ENCODE results near the gene CD36. TPM values are rescaled to one million over a fixed set of nuclear protein-coding genes. Genes with fewer than 3 reads are reported as not detected.

Gene CD36
- total RNA-seq, 6 experiments from 2014 or later = 14.0 to 73.8 (median 34.7) TPM

DNA sequence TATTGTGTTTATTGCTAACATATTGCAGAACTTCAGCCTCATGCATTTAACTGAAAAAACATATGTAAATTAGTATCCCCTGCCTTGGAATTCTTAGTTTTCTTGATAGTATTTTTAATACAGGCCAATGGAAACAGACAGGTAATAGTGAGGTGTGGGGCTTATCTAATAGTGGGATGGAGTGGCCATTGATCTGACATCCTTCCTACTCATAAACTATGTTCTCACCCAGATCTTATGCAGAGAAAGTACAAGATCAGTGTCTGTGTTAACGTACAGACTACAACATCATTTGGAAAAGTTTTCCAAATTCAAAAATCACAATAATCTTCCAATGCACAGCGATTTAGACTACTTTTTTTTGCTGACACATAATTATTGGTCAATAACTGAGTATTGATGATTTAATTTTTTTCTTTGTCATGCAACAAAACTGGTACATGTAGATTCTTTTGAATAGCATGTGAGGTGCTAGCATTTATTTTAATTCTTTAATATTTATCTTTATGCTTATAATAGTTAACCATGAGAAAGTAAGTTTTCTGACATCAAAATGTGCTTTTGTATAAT, 9.7 kb downstream of the CD36 start:
- DNase-seq (no peak), ATAC-seq (no peak)
- Histone ChIP-seq H3K4me1 (peaks cover 0 to under 1% (median 0%) of the 10 kb centered on the region in 4 donors), H3K36me3 (no peaks in the 10 kb centered on the region), H3K27ac (no peak overlapping the region), H3K27me3 (no peaks in the 10 kb centered on the region), H3K4me3 (no peak overlapping the region), H3K9me3 (no peaks in the 10 kb centered on the region)
- TF ChIP-seq POLR2A (IDR thresholded peaks at IDR 0.05) (no peak), CTCF (IDR thresholded peaks at IDR 0.05) (no peak)
- intact Hi-C loops (cut with DNase I) = no loop called here
- 72% methylated on average over 2 of the region's 2 CpGs for WGBS (ENCODE audit: insufficient coverage, low coverage, low lambda C conversion rate, missing lambda C conversion rate)

DNA sequence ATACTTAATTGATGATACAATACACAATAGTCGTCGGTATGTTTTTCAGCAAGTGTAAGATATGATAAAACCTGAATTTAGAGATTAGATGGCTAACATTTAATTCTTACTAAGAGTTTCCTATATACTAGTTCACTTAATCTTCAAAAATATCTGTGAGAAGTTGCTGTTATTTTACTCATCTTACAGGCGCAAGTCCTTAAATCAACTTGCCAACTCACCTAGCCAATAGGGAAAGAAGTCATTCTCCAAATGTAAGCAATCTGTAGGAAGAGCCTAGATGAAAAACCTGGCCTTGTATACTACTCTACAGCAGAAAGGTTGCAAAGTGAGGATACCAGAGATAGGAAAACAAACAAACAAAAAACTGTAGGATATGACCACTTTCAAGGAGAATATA, 10.6 kb downstream of the CD36 start:
- H3K9me3 ChIP-seq = no peaks in the 10 kb centered on the region
- H3K27me3 ChIP-seq = no peaks in the 10 kb centered on the region
- intact Hi-C loops (cut with DNase I) = no loop called here
- ATAC-seq (no peak), DNase-seq (no peak)
- H3K4me3 ChIP-seq = no peak overlapping the region
- H3K36me3 ChIP-seq = no peaks in the 10 kb centered on the region
- TF ChIP-seq CTCF (IDR thresholded peaks at IDR 0.05) = no peak
- no peak for TF ChIP-seq POLR2A (IDR thresholded peaks at IDR 0.05)
- WGBS (ENCODE audit: insufficient coverage, low coverage, low lambda C conversion rate, missing lambda C conversion rate) = 91% methylated on average over 3 of the region's 3 CpGs
- H3K27ac ChIP-seq = no peak overlapping the region
- H3K4me1 ChIP-seq = no peaks in the 10 kb centered on the region

GRCh38 chr7:80650030-80650429, 11.6 kb downstream of the CD36 start:
- TF ChIP-seq CTCF (IDR thresholded peaks at IDR 0.05) = no peak
- TF ChIP-seq POLR2A (IDR thresholded peaks at IDR 0.05) = no peak
- Histone ChIP-seq H3K36me3 (no peaks in the 10 kb centered on the region), H3K9me3 (no peaks in the 10 kb centered on the region), H3K27ac (no peak overlapping the region), H3K4me1 (peaks cover 0 to 8% (median 0%) of the 10 kb centered on the region in 4 donors), H3K4me3 (no peak overlapping the region), H3K27me3 (no peaks in the 10 kb centered on the region)
- intact Hi-C loops (cut with DNase I) = no loop called here
- no peak for ATAC-seq
- DNase-seq = no peak
- 68% methylated on average over 2 of the region's 2 CpGs for WGBS (ENCODE audit: insufficient coverage, low coverage, low lambda C conversion rate, missing lambda C conversion rate)

- H3K4me3 ChIP-seq = no peak overlapping the region
- no peak overlapping the region for H3K27ac ChIP-seq
- 94% methylated on average over 5 of the region's 5 CpGs for WGBS (ENCODE audit: insufficient coverage, low coverage, low lambda C conversion rate, missing lambda C conversion rate)
- no peaks in the 10 kb centered on the region for H3K36me3 ChIP-seq
- no peak for ATAC-seq
- H3K27me3 ChIP-seq = no peaks in the 10 kb centered on the region
- peaks cover 0 to 22% (median 0%) of the 10 kb centered on the region in 4 donors for H3K4me1 ChIP-seq
- no peaks in the 10 kb centered on the region for H3K9me3 ChIP-seq
- no peak for DNase-seq
- TF ChIP-seq POLR2A (IDR thresholded peaks at IDR 0.05) = no peak
- no peak for TF ChIP-seq CTCF (IDR thresholded peaks at IDR 0.05)
- intact Hi-C loops (cut with DNase I) = no loop called here
Observed at GRCh38 chr7:80651471-80651870, 13.0 kb downstream of the CD36 start.

DNA sequence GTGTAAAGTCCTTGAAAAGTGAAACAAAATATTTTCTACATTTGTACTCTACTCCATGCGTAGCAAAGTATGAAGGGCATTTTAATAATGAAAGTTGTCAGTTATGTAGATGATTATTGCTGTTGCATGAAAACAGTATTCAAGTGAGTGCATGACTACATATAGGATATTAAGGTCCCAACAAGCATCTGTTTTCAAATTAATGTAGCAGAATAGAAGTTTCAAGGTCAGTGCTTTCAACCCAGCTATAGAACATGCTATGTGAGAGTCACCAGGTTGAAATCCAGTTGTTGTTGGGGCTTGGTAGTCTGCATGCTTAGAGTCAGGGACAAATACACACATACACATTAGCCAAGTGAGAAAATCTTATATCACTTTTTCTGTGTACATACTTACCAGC, 14.8 kb downstream of the CD36 start:
- no peaks in the 10 kb centered on the region for H3K9me3 ChIP-seq
- DNase-seq (no peak), ATAC-seq (no peak)
- H3K27ac ChIP-seq = no peak overlapping the region
- no peaks in the 10 kb centered on the region for H3K36me3 ChIP-seq
- H3K27me3 ChIP-seq = no peaks in the 10 kb centered on the region
- TF ChIP-seq POLR2A (IDR thresholded peaks at IDR 0.05) = no peak
- no peak for TF ChIP-seq CTCF (IDR thresholded peaks at IDR 0.05)
- no peak overlapping the region for H3K4me3 ChIP-seq
- intact Hi-C loops (cut with DNase I) = no loop called here
- WGBS (ENCODE audit: insufficient coverage, low coverage, low lambda C conversion rate, missing lambda C conversion rate) = 100% methylated on average over 1 of the region's 1 CpG
- peaks cover 0 to 24% (median 0%) of the 10 kb centered on the region in 4 donors for H3K4me1 ChIP-seq

Measured in right lobe of liver (tissue), 6 donors.